Neural progenitor cell (in vitro differentiated cells): ENCODE results near the gene C2CD2L. TPM values are rescaled to one million over a fixed set of nuclear protein-coding genes. Genes with fewer than 3 reads are reported as not detected.

Experiments used
- DNase-seq: peaks from one replicate; pipeline ENCODE4 v3.0.0-alpha.2; 2016; ENCODE audit warnings: low spot score
- H2AFZ ChIP-seq: fragments of 200-600 bp; sonication (generic); replicated peaks from 2 replicates; pipeline ENCODE4 v1.6.1; 2016; ENCODE audit warnings: antibody characterized with exemption
- H3F3A ChIP-seq: fragments of 200-600 bp; sonication (generic); 2 replicates; pipeline ENCODE4 v1.6.1; 2016; ENCODE audit warnings: antibody characterized with exemption, low read depth
- H3K27ac ChIP-seq: fragments of 200-600 bp; sonication (generic); 2 replicates; pipeline ENCODE4 v1.5.1; 2016; ENCODE audit warnings: mild to moderate bottlenecking
- H3K27me3 ChIP-seq: fragments of 200-600 bp; sonication (generic); 2 replicates; pipeline ENCODE4 v1.6.1; 2016; ENCODE audit warnings: mild to moderate bottlenecking, moderate library complexity
- H3K36me3 ChIP-seq: fragments of 200-600 bp; sonication (generic); 2 replicates; pipeline ENCODE4 v1.5.1; 2016
- H3K4me1 ChIP-seq: fragments of 200-600 bp; sonication (generic); 2 replicates; pipeline ENCODE4 v1.6.1; 2016; ENCODE audit warnings: mixed run types
- H3K4me2 ChIP-seq: fragments of 200-600 bp; sonication (generic); 2 replicates; pipeline ENCODE4 v1.6.1; 2016
- H3K4me3 ChIP-seq: fragments of 200-600 bp; sonication (generic); 2 replicates; pipeline ENCODE4 v1.5.1; 2016
- H3K79me2 ChIP-seq: fragments of 200-600 bp; sonication (generic); 2 replicates; pipeline ENCODE4 v1.6.1; 2016; ENCODE audit warnings: low read depth
- H3K9ac ChIP-seq: fragments of 200-600 bp; sonication (generic); 2 replicates; pipeline ENCODE4 v1.6.1; 2016
- H3K9me3 ChIP-seq: fragments of 200-600 bp; sonication (generic); 2 replicates; pipeline ENCODE4 v1.5.1; 2016; ENCODE audit warnings: low read depth
- H4K20me1 ChIP-seq: fragments of 200-600 bp; sonication (generic); 2 replicates; pipeline ENCODE4 v1.6.1; 2016; ENCODE audit warnings: low read depth
- H3K27ac Mint-ChIP-seq: 3 replicates; pipeline ENCODE4 v1.8.0; 2021; ENCODE audit warnings: mixed read lengths
- H3K27me3 Mint-ChIP-seq: 2 replicates; pipeline ENCODE4 v1.8.0; 2022; ENCODE audit warnings: low read depth, mild to moderate bottlenecking, inconsistent platforms, moderate library complexity, mixed read lengths; ENCODE audit not compliant: insufficient read depth
- H3K36me3 Mint-ChIP-seq: 3 replicates; pipeline ENCODE4 v1.8.0; 2021; ENCODE audit warnings: mixed read lengths
- H3K4me1 Mint-ChIP-seq: 3 replicates; pipeline ENCODE4 v1.8.0; 2021; ENCODE audit warnings: mixed read lengths
- H3K4me3 Mint-ChIP-seq: 3 replicates; pipeline ENCODE4 v1.8.0; 2021; ENCODE audit warnings: mild to moderate bottlenecking, moderate library complexity, mixed read lengths
- H3K9me3 Mint-ChIP-seq: 3 replicates; pipeline ENCODE4 v1.8.0; 2020; ENCODE audit warnings: mixed read lengths
- EZH2 ChIP-seq: fragments of 200-600 bp; sonication (generic); IDR thresholded peaks from 2 replicates; pipeline ENCODE4 v1.6.1; 2017; ENCODE audit warnings: antibody characterized with exemption, mild to moderate bottlenecking, moderate library complexity
- EZH2phosphoT487 ChIP-seq: fragments of 200-600 bp; sonication (generic); IDR thresholded peaks from 2 replicates; pipeline ENCODE4 v1.6.1; 2017; ENCODE audit warnings: antibody characterized with exemption
- total RNA-seq: library from RNA; depleted of rRNA; stranded (reverse); fragments of >200 nt; gene quantifications from 2 replicates; pipeline ENCODE4 v1.2.3, GENCODE V29; 2015; ENCODE audit warnings: low replicate concordance
- TF ChIP-seq, protein P1 (sequence below): fragments of 200-600 bp; sonication (generic); IDR thresholded peaks from 2 replicates; pipeline ENCODE4 v1.5.1; 2017; ENCODE audit warnings: antibody characterized with exemption, mild to moderate bottlenecking

C2CD2L gene
- total RNA-seq, 1 donor from 2014 or later: 1.5 TPM

DNA sequence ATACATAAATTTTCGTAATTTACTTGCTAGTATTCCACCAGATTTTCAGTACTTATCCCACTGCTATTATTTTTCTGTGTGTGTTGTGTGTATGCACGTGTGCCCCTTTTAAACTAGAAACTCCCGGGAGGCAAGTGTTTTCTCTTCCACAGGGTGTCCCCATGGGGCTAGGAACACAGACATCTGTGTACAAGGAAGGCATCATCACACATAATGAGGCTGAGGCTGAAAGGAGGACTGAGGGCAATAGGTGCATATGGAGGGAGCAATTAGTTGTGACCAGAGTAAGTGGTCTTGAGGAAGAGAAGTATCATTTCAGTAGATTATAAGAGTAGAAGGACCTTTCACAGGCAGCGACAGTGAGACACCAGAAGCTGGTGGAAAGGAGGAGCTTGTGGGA lies 3.4 kb upstream of the C2CD2L start:
- H3F3A ChIP-seq: peaks cover 56% of the 10 kb centered on the region
- Mint-ChIP-seq H3K4me1 (peaks cover 51% of the 10 kb centered on the region), H3K9me3 (no peaks in the 10 kb centered on the region), H3K27me3 (peaks cover 2% of the 10 kb centered on the region), H3K27ac (peak overlapping the region; percentile 85), H3K36me3 (peaks cover 3% of the 10 kb centered on the region), H3K4me3 (peak overlapping the region; percentile 93)
- H3K9ac ChIP-seq: no peak overlapping the region
- no peaks in the 10 kb centered on the region for H3K36me3 ChIP-seq
- no peaks in the 10 kb centered on the region for H3K9me3 ChIP-seq
- H3K4me2 ChIP-seq: no peak overlapping the region
- peaks cover 4% of the 10 kb centered on the region for H4K20me1 ChIP-seq
- H3K27ac ChIP-seq: no peak overlapping the region
- H3K4me3 ChIP-seq: no peak overlapping the region
- TF ChIP-seq EZH2 (no peak), EZH2phosphoT487 (no peak)
- TF ChIP-seq, protein P1, sequence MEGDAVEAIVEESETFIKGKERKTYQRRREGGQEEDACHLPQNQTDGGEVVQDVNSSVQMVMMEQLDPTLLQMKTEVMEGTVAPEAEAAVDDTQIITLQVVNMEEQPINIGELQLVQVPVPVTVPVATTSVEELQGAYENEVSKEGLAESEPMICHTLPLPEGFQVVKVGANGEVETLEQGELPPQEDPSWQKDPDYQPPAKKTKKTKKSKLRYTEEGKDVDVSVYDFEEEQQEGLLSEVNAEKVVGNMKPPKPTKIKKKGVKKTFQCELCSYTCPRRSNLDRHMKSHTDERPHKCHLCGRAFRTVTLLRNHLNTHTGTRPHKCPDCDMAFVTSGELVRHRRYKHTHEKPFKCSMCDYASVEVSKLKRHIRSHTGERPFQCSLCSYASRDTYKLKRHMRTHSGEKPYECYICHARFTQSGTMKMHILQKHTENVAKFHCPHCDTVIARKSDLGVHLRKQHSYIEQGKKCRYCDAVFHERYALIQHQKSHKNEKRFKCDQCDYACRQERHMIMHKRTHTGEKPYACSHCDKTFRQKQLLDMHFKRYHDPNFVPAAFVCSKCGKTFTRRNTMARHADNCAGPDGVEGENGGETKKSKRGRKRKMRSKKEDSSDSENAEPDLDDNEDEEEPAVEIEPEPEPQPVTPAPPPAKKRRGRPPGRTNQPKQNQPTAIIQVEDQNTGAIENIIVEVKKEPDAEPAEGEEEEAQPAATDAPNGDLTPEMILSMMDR: peak; percentile 7
- H3K79me2 ChIP-seq: peaks cover 33% of the 10 kb centered on the region
- no peak overlapping the region for H2AFZ ChIP-seq
- peaks cover 15% of the 10 kb centered on the region for H3K27me3 ChIP-seq
- DNase-seq: no peak
- peaks cover 18% of the 10 kb centered on the region for H3K4me1 ChIP-seq

DNA sequence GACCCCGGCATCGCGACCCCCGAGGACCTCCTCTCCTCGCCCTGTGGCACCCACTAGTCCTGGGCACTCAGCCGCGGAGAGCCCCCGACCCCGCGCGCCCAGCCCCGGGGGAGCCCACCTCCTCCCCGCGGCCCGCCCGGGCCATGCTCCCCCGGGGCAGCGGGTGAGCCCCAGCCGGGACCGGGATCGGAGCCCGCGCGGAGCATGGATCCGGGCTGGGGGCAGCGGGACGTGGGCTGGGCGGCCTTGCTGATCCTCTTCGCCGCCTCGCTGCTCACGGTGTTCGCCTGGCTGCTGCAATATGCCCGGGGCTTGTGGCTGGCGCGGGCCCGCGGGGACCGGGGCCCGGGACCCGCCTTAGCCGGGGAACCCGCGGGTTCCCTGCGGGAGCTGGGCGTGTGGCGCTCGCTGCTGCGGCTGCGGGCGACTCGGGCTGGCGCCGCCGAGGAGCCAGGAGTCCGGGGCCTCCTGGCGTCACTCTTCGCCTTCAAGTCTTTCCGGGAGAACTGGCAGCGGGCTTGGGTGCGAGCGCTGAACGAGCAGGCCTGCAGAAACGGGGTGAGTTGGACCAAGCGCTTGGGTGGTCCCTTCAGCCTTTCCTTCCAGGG lies 498 bp downstream of the C2CD2L start:
- Mint-ChIP-seq H3K27me3 (peaks cover 2% of the 10 kb centered on the region), H3K4me1 (peaks cover 34% of the 10 kb centered on the region), H3K9me3 (no peaks in the 10 kb centered on the region), H3K27ac (no peak overlapping the region), H3K4me3 (peak overlapping the region; percentile 92), H3K36me3 (peaks cover 4% of the 10 kb centered on the region)
- H3K4me3 ChIP-seq: peak overlapping the region; percentile 97
- no peak overlapping the region for H3K27ac ChIP-seq
- peaks cover 4% of the 10 kb centered on the region for H4K20me1 ChIP-seq
- H3K4me2 ChIP-seq: peak overlapping the region; percentile 99
- H3F3A ChIP-seq: peaks cover 41% of the 10 kb centered on the region
- peaks cover 15% of the 10 kb centered on the region for H3K27me3 ChIP-seq
- DNase-seq: peak; percentile 52
- no peaks in the 10 kb centered on the region for H3K36me3 ChIP-seq
- peak overlapping the region; percentile 38 for H3K9ac ChIP-seq
- H3K9me3 ChIP-seq: no peaks in the 10 kb centered on the region
- TF ChIP-seq EZH2 (peak; percentile 44), EZH2phosphoT487 (no peak)
- TF ChIP-seq, protein P1: no peak
- peak overlapping the region; percentile 88 for H2AFZ ChIP-seq
- peaks cover 12% of the 10 kb centered on the region for H3K79me2 ChIP-seq
- H3K4me1 ChIP-seq: peaks cover 9% of the 10 kb centered on the region

DNA sequence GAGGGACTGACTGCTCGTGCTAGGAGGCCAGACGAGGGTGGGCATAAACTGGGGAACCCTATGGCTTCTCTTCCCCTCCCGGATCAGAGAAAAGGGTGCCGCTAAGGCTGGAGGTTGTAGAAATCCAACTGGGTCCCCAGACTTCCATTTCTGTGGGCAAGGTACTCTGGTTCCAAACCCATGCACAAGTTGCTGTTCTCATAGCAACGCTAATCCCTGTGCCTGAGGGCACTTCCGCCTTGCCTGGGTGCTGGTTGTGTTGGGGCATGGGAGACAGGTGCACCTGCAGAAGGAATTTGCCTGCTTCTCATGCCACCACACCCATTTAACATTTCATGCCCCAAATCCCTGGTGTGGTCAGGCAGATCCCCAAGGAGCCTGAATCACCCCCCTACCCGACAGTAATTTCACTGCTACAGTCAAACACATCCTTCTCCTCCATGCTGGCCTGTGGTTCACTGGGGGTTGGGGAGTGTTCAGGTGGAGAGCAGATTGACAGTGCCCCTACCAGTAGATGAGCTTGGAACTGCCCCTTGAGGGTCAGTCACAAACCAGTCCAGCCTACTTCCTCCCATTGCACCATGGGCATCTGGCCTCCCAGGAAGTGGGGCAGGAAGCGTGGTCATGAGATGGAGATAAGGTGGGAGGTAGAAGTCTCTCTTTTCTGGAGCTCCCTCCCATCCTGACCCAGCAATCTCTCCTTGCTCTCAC lies 1.2 kb downstream of the C2CD2L start:
- Mint-ChIP-seq H3K4me1 (peaks cover 30% of the 10 kb centered on the region), H3K36me3 (peaks cover 4% of the 10 kb centered on the region), H3K9me3 (no peaks in the 10 kb centered on the region), H3K4me3 (peak overlapping the region; percentile 88), H3K27ac (peak overlapping the region; percentile 66), H3K27me3 (peaks cover 1% of the 10 kb centered on the region)
- H3F3A ChIP-seq: peaks cover 34% of the 10 kb centered on the region
- no peak overlapping the region for H2AFZ ChIP-seq
- peak overlapping the region; percentile 97 for H3K4me3 ChIP-seq
- no peak overlapping the region for H3K9ac ChIP-seq
- peaks cover 8% of the 10 kb centered on the region for H3K79me2 ChIP-seq
- peak; percentile 54 for DNase-seq
- H3K4me2 ChIP-seq: peak overlapping the region; percentile 99
- H4K20me1 ChIP-seq: peaks cover 4% of the 10 kb centered on the region
- H3K9me3 ChIP-seq: no peaks in the 10 kb centered on the region
- H3K36me3 ChIP-seq: no peaks in the 10 kb centered on the region
- peaks cover 9% of the 10 kb centered on the region for H3K4me1 ChIP-seq
- H3K27ac ChIP-seq: no peak overlapping the region
- TF ChIP-seq EZH2phosphoT487 (no peak), EZH2 (no peak)
- TF ChIP-seq, protein P1: no peak
- H3K27me3 ChIP-seq: peaks cover 15% of the 10 kb centered on the region
